ENCODE measurements around the gene EPHA3. TPM values are rescaled to one million over a fixed set of nuclear protein-coding genes. Genes with fewer than 3 reads are reported as not detected.

The EPHA3 gene
- total and polyA plus RNA-seq, 7 donors: under 0.01 to 23.5 (median 13.3) TPM; not detected in 1

DNA sequence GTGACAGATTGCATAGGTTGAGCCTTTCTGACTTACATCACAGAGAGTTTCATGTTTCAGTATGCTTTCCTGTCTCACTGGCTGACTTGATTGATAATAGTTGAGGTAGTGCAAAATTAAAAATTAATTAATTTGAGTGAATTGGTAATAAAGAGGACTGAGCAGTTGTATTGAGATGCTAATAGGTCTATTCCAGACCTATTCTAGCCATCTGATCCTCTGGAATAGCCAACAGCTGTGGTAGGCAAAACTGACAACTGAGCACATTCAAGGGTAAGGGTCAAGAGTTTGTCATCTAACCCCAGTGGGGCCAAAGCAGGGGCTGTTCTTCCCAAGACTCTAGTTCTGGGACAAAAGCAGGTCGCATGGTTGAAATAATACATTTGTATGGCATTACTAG lies 132.4 kb downstream of the EPHA3 start:
- TF ChIP-seq, protein P1, sequence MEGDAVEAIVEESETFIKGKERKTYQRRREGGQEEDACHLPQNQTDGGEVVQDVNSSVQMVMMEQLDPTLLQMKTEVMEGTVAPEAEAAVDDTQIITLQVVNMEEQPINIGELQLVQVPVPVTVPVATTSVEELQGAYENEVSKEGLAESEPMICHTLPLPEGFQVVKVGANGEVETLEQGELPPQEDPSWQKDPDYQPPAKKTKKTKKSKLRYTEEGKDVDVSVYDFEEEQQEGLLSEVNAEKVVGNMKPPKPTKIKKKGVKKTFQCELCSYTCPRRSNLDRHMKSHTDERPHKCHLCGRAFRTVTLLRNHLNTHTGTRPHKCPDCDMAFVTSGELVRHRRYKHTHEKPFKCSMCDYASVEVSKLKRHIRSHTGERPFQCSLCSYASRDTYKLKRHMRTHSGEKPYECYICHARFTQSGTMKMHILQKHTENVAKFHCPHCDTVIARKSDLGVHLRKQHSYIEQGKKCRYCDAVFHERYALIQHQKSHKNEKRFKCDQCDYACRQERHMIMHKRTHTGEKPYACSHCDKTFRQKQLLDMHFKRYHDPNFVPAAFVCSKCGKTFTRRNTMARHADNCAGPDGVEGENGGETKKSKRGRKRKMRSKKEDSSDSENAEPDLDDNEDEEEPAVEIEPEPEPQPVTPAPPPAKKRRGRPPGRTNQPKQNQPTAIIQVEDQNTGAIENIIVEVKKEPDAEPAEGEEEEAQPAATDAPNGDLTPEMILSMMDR (IDR thresholded peaks at IDR 0.05): no peak
- TF ChIP-seq POLR2AphosphoS5 (IDR thresholded peaks at IDR 0.05) (no peak), POLR2A (IDR thresholded peaks at IDR 0.05) (no peak), EP300 (IDR thresholded peaks at IDR 0.05) (no peak)
- Histone ChIP-seq H3K9me3 (no peaks in the 10 kb centered on the region), H3K36me3 (no peaks in the 10 kb centered on the region), H3K27ac (no peak overlapping the region), H3K27me3 (no peaks in the 10 kb centered on the region), H3K4me3 (no peak overlapping the region), H3K4me1 (peaks cover 0 to 12% (median 0%) of the 10 kb centered on the region in 4 donors)
- no peak for DNase-seq
- intact Hi-C loops (cut with DNase I): no loop called here
- 40 to 58% methylated on average over 1 of the region's 1 CpG for WGBS, 2 donors

DNA sequence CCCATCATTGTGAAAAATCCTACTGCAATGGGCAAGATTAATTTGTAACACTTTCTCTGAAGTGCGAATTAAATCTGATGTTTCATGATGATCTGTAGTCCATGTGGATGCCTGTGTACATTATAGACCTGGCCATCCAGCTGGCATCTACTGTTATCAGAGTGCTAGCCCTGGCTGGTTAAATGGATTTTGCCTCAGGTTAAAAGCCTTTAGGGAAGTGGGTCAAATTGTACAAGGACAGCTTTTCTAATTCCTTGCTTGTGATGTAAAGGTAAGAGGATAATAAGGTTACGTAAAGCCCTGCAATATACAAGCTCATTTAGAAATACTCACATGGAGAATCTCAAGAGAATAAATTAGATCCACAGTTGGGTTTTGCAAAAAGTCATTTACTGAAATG lies 138.2 kb downstream of the EPHA3 start:
- no peak overlapping the region for H3K27ac ChIP-seq
- H3K27me3 ChIP-seq: no peaks in the 10 kb centered on the region
- no peaks in the 10 kb centered on the region for H3K36me3 ChIP-seq
- H3K9me3 ChIP-seq: no peaks in the 10 kb centered on the region
- TF ChIP-seq POLR2AphosphoS5 (IDR thresholded peaks at IDR 0.05): no peak
- no peak for TF ChIP-seq POLR2A (IDR thresholded peaks at IDR 0.05)
- TF ChIP-seq, protein P1 (IDR thresholded peaks at IDR 0.05): no peak
- no peak for TF ChIP-seq EP300 (IDR thresholded peaks at IDR 0.05)
- no peaks in the 10 kb centered on the region for H3K4me1 ChIP-seq
- intact Hi-C loops (cut with DNase I): no loop called here
- DNase-seq: no peak
- H3K4me3 ChIP-seq: no peak overlapping the region
- WGBS, 2 donors: 94% methylated on average over 2 of the region's 2 CpGs

DNA sequence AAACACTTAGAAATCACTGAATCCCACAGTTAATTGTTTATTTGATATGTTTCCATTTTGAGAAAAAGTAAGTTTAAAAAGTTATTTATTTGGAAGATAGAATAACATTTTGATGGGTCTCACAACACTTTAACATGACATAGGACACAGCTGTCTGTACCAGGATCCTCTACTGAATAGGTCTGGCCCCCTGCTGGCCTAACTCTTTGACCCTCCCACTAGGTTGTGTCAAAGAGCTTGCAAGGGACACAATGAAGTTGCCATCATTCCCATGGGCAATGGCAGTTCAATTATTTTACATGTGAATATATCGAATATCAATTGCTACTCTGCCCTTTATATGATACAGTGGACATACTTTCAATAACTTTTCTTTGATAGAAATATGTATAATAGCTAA lies 138.9 kb downstream of the EPHA3 start:
- WGBS, 2 donors: 66 to 88% methylated on average over 1 of the region's 1 CpG
- TF ChIP-seq POLR2AphosphoS5 (IDR thresholded peaks at IDR 0.05): no peak
- TF ChIP-seq, protein P1 (IDR thresholded peaks at IDR 0.05): no peak
- no peak for TF ChIP-seq EP300 (IDR thresholded peaks at IDR 0.05)
- no peak for TF ChIP-seq POLR2A (IDR thresholded peaks at IDR 0.05)
- DNase-seq: no peak
- Histone ChIP-seq H3K27me3 (no peaks in the 10 kb centered on the region), H3K4me3 (no peak overlapping the region), H3K4me1 (no peaks in the 10 kb centered on the region), H3K27ac (no peak overlapping the region), H3K9me3 (no peaks in the 10 kb centered on the region), H3K36me3 (no peaks in the 10 kb centered on the region)
- intact Hi-C loops (cut with DNase I): no loop called here

DNA sequence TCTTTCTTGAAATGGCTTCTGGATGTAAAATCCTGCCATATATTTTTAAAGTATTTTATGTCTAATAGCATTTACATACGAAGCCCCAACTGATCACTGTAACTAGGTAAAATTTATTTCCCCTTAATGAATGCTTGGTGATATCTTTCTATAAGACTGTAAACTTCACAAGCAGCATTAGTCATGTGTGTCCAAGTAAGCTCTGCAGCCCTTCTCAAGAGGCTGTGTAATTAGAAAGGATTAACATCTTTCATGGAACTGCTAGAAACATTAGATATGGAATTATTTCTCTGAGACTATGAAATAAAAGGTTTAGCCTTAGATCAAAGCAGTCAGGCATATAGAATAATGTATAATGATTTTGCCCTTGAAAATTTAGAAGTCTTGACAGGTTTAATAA lies 143.3 kb downstream of the EPHA3 start:
- peaks cover 0 to 5% (median 0%) of the 10 kb centered on the region in 4 donors for H3K4me1 ChIP-seq
- intact Hi-C loops (cut with DNase I): no loop called here
- DNase-seq: no peak
- TF ChIP-seq EP300 (IDR thresholded peaks at IDR 0.05): no peak
- TF ChIP-seq POLR2AphosphoS5 (IDR thresholded peaks at IDR 0.05): no peak
- TF ChIP-seq, protein P1 (IDR thresholded peaks at IDR 0.05): no peak
- no peak for TF ChIP-seq POLR2A (IDR thresholded peaks at IDR 0.05)
- no peaks in the 10 kb centered on the region for H3K27me3 ChIP-seq
- H3K36me3 ChIP-seq: no peaks in the 10 kb centered on the region
- H3K27ac ChIP-seq: no peak overlapping the region
- no peaks in the 10 kb centered on the region for H3K9me3 ChIP-seq
- WGBS, 2 donors: 62 to 75% methylated on average over 1 of the region's 1 CpG
- H3K4me3 ChIP-seq: no peak overlapping the region

DNA sequence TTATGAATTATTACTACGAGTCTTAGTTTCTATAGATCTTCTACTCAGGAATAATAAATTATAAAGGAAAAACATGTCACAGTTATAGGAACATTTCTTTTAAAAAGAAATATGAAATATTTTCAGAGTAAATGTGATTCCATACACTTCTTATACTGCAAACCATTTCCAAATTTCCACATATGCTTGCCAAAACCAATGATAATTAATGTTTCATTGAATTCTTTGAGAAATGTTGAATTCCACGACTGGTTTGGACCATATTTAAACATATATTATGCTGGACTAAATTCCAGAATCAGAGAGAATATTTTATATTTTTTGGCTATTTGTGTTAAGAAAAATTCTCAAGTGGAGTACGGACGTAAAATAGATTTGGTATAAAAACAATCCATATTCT lies 144.6 kb downstream of the EPHA3 start:
- no peak for TF ChIP-seq POLR2AphosphoS5 (IDR thresholded peaks at IDR 0.05)
- TF ChIP-seq, protein P1 (IDR thresholded peaks at IDR 0.05): no peak
- TF ChIP-seq EP300 (IDR thresholded peaks at IDR 0.05): no peak
- TF ChIP-seq POLR2A (IDR thresholded peaks at IDR 0.05): no peak
- WGBS, 2 donors: 77 to 87% methylated on average over 4 of the region's 4 CpGs
- intact Hi-C loops (cut with DNase I): no loop called here
- no peak for DNase-seq
- Histone ChIP-seq H3K36me3 (no peaks in the 10 kb centered on the region), H3K27me3 (no peaks in the 10 kb centered on the region), H3K4me3 (no peak overlapping the region), H3K4me1 (peaks cover 0 to 5% (median 0%) of the 10 kb centered on the region in 4 donors), H3K27ac (no peak overlapping the region), H3K9me3 (no peaks in the 10 kb centered on the region)
